Measurements from ENCODE around the gene COL20A1.
"Not testable (repeated sequence)": the region's sequence is repeated elsewhere in the genome, so short reads cannot be mapped to it uniquely, and the experiment has no call there.

Gene COL20A1

DNA sequence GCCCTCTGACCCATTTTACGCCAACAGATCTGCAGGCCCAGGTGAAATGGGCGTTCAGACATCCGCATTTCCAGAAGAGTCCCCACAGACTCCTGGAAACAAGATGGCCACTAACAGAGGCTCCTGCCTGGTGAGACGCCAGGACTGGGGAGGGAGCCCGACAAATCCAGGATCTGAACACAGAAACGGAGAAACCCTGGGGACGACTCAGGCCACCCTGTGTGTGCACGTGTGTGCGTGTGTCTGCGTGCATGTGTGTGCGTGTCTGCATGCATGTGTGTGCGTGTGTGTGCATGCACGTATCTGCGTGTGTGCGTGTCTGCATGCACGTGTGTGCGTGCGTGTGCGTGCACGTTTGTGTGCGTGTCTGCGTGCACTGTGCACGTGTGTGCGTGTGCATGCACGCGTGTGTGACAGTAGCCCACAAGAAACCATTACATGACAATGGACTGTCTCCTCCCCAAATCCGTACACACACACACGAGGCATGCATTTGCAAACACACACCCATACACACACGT, 43.3 kb downstream of the COL20A1 start:
- DNase-seq, result no peak

- no peak for DNase-seq
These were observed 44.9 kb downstream of the COL20A1 start for GRCh38 chr20:63337786-63338420.

- DNase-seq, result not testable (repeated sequence)
These were observed 46.4 kb downstream of the COL20A1 start for GRCh38 chr20:63339154-63340094.

GRCh38 chr20:63340158-63340688, 47.2 kb downstream of the COL20A1 start:
- DNase-seq, result not testable (repeated sequence)

DNA sequence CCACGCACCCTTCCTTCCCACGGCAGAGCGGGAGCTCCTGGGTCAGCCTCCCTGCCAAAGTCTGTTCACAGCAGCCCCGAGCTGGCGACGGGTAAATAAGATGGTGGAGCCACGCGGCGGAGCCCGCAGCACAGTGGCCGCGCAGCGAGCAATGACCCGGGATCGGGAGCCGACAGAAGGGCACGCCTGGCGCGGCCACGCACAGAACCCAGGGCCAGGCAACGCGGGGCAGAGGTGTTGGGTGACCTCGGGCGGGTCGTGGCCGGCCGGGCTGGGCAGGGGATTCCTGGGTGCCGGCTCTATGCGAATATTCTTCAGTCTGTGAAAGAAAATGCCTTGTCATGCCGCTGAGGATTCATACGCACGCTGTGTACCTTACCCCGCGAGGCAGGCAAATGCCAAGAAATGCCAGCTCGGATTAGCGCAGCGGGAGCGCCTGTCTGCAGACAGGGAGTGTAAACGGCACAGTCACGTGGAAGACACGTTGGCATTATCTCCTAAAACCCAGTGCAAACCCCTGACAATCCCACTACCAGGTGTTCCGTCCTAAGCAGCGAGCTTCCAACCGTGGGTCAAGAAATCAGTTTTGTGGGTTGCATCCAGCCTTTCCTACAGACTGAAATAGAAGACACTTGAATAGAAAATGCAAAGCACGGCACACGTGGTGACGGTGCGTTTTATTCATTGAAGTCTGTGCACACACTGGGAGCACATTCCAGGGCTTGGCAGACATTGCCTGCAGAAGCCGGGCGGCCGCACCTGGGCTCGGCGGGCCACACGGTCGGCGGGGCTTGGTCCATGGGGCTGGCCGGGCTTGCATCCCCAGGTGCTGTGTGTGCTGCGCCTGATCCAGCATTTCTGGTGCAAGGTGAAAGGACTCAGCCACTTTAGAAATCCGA, 49.8 kb downstream of the COL20A1 start:
- no peak for DNase-seq

DNA sequence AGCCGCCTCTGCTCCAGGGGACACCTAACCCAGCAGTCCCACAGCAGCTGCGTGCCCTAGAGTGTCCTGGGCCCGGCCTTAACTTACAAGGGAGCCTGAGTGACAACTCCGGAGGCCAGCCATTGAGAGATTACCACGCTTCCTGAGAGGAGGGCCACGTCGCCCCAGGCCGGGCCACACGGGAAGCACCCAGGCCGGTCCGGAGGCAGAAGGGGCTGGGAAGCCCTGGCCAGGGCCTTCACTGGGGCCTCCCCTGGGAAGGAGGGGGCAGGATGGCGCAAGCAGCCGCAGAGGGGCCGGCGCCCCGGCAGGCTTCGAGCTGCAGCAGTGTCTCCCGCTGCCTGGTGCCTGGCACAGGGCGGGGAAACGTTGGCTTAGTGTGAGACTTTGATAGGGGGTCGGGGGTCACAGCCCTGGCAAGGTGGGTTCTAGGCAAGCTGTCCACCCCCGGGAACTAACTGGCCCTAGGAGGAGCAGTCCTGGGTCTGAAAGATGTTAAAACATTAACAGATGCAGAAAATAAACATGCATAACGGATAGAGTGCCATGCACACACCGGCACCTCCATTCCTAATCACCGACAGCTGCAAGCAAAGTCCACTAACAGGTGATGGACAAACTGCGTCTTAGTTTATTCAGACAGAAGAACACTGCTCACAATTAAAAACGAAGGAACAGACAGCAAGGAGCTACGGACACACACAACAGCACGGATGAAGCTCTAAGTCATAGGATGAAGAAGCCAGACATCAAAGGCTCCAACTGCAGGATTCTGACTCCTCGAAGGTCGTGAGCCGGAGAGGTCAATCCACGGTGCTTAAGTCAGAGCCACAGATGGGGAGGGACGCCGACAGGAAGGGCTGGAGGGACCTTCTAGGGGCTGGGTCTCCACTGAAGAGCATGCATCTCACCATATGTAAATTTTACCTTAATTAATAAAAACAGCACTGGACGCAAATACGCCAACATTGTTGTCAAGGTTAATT, 50.8 kb downstream of the COL20A1 start:
- no peak for DNase-seq

DNA sequence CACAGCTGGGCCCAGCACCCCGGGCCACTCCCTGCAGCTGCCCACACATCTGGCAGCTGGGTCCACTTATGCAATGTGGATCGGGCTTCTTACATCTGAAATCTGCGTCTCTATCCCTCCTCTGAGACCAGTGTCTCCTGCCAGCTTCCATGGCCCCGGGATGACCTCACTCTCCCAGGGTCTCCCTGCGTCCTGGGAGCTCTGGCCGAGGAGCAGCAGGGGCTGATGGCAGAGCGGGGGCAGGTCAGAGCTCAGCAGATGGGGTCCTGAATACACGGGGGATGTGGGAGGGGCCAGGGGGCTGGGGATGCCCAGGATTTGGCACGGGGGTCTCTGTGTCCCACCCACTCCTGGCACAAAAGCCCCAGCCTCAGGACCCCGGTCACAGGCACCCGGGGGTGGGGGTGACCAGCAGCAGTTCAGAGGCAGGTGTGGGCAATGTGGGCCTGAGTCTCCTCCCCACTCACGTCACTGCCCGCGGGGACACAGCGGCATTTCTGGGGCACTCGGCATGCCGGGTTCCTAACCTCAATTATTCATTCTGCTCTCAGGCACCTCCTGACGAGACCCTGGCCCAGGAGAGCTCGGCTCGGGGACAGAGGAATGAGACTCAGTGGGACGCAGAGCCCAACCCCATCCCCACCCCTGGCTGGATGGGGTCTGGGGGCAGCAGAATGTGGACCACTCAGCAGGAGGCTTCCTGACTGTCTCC, 51.8 kb downstream of the COL20A1 start:
- DNase-seq, result no peak

DNA sequence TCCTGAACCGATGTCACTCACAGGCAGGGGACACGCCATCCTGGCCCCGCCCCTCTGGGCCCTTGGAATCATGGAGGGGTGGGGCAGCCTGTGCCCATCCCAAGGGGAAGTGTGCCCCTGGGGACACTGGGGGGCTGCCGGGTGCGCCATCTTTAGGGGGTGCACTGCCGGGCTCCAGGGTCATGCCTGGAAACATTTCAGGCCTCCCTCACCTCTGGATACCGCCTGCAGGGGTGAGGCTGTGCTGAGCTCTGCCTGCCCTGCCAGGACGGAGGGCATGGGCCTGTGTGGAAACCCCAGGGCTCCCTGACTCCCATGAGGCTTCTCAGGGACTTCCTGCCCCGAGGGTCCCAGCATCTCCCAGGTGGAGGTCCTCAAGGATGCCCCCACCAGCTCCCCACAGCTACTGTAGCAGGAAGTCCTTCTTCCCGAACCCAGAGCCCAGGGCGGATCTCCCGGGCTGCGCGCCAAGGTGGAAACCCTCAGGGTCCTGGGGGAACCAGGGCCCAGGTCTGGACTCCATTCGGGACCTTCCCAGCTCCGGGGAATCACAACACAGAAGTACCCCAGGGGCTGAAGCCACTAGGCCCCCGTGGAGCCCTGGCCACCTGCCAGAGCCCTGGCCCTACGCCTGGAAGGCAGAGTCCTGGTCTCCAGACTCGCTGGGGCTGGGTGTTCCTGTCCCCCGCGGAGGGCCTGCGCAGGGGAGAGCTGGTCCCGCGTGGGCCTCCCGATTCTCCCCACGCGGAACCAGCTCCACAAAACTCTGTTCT, 52.5 kb downstream of the COL20A1 start:
- DNase-seq, result no peak

DNA sequence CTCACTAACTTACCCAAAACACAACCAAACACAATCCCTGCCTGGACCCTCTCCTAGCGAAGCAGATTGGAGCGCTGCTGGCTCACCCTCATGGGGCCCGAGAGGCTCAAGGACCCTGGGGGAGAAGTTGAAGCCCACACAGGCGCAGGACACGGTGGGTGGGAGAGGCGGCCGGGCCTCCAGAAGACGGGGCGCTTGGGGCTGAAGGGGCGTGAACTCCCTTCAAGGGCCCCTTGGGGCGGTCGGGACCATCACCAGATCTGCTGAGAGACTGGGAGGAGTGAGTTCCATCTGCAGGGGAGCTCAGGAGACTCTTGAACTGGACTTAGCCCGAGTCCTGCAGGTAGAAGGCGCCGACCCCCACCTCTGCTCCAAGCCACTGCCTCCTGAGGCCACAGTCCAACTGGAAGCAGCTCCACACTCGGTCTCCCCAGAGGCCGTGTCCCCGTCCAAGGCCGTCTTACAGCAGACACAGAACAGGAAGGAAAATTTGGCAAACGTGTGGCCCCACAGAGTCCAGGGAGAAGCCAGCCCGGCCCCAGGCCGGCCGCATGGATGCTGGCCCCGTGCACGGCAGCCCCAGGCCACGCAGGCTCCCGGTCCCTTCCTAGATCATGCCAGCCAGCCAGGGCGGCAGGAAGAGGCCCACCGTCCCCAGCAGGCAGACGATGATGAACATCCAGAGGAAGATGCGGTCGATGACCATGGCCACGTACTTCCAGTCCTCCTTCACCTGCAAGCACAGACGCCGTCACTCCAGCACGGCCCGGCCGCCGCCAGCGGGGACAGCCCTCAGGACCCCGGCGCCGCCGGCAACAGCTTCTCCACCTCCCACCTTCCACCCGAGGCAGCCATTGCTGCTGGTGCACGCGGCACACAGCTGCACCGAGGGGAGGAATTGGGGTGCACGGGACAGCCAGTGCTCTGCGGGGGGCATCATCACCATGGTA, 53.4 kb downstream of the COL20A1 start:
- no peak for DNase-seq

DNA sequence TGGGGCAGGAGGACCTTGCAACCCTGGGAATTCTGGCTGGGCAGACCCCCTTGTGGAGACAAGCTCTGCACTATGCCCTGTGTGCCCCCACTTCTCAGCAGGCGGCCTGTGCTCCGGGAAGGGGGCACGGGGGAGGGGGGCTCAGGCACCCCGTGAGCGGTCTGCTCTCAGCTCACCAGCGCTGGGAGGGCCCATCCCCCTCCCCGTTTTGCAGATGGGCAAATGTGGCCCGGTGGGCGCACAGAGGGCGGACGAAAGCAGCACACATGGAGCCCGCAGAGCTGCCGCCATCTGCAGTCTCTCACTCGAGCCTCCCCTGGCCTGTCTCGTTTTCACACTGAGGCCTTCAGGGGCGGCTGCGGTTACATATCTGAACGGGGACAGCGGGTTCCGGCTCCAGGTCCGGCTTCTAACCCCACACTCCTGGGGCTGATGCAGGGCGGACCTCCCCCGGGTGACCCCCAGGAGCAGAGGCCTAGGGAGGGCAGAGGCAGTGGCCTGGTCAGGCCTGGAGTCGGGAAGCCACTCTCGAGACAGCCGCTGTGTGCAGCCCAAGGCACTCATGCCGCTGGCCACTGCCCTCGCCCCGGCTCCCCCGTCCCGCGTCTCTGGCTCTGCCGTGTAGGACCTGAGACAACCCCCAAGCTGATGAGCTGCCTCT, 54.2 kb downstream of the COL20A1 start:
- DNase-seq, result no peak

GRCh38 chr20:63347950-63348827, 55.2 kb downstream of the COL20A1 start:
- no peak for DNase-seq

- DNase-seq, result no peak
These were observed 56.0 kb downstream of the COL20A1 start for GRCh38 chr20:63348828-63349515.

- no peak for DNase-seq
These were observed 56.5 kb downstream of the COL20A1 start for GRCh38 chr20:63349516-63349895.

- DNase-seq, result no peak
These were observed 57.2 kb downstream of the COL20A1 start for GRCh38 chr20:63350196-63350595.

DNA sequence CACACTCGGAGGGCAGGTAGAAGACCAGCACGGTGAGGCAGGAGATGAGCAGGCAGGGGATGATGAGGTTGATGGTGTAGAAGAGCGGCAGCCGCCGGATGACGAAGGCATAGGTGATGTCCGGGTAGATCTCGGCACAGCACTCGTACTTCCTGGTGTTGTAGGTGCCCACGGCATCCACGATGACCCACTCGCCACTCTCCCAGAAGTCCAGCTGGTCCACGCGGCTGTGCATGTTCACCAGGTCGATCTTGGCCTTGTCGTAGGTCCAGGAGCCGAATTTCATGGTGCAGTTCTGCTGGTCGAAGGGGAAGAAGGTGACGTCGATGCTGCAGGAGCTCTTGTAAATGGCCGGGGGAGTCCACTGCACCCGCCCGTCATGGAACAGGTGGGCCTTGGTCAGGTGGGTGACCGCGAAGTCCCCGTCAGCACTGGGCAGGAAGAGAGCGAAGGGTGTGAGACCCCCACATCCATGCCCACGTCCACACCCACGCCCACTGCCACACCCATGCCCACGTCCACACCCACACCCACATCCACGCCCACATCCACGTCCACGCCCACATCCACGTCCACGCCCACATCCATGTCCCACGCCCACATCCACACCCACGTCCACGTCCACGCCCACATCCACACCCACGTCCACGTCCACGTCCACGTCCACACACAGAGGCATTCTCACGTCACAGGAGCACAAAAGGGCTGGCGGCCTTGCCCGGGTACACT, 57.8 kb downstream of the COL20A1 start:
- DNase-seq, result no peak

DNA sequence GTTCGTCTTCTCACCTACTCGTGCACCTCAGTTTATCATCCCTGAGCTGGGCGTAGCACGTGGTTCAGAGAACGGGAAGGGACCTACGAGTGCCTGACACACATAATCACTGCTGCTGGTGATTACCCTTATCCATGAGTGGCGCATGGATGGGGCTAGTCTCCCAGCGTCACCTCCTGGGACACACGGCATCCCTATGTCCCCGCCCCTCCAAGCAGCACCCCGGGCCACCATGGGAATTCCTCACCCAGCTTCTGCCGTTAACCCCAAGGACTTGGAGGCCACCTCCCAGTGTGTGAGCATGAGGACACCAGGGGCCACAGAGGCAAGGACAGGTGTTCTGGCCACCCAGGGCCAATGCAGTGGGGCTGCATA, 58.3 kb downstream of the COL20A1 start:
- no peak for DNase-seq

Data from stimulated activated CD4-positive, alpha-beta T cell treated with anti-CD3 and anti-CD28 coated beads, Interleukin-15, amount 100 ng/mL, for 24 hours (primary cell).